ENCODE data around the gene EGFR.

The EGFR gene

DNA sequence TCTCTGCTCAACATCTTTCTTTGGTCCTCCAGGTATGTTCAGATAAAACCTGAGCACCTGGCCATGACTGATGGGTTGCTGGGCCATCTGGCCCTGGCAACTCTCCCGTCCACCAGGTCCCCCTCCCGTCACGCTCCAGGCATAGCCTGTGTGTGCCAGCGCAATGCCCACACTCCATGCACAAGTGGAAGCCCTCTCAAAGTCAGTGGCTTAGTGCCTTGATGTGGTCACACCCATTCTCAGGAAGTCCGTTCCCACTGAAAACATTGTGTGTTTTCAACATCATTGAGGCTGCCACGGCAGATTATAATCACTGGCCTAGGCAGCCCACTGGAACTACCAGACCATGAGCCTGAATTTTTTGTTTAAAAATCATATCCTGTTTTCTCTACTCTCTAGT is 175.7 kb downstream of the EGFR start:
- no peak for TF ChIP-seq CTCF (IDR thresholded peaks at IDR 0.05; ENCODE audit: control insufficient read depth, extremely low read depth, insufficient read depth)
- no peak for DNase-seq (ENCODE audit: low read depth)
- H3K4me3 ChIP-seq (ENCODE audit: low read depth, low read length), result no peak overlapping the region

- H3K4me3 ChIP-seq (ENCODE audit: low read depth, low read length), result no peak overlapping the region
- TF ChIP-seq CTCF (IDR thresholded peaks at IDR 0.05; ENCODE audit: control insufficient read depth, extremely low read depth, insufficient read depth), result no peak
- no peak for DNase-seq (ENCODE audit: low read depth)
Measured at GRCh38 chr7:55198634-55199392, 180.0 kb downstream of the EGFR start.

- TF ChIP-seq CTCF (IDR thresholded peaks at IDR 0.05; ENCODE audit: control insufficient read depth, extremely low read depth, insufficient read depth), result no peak
- H3K4me3 ChIP-seq (ENCODE audit: low read depth, low read length), result no peak overlapping the region
- no peak for DNase-seq (ENCODE audit: low read depth)
Measured at GRCh38 chr7:55199418-55199817, 180.6 kb downstream of the EGFR start.

GRCh38 chr7:55200441-55200840 is 181.6 kb downstream of the EGFR start:
- TF ChIP-seq CTCF (IDR thresholded peaks at IDR 0.05; ENCODE audit: control insufficient read depth, extremely low read depth, insufficient read depth), result no peak
- no peak overlapping the region for H3K4me3 ChIP-seq (ENCODE audit: low read depth, low read length)
- DNase-seq (ENCODE audit: low read depth), result no peak

- no peak for DNase-seq (ENCODE audit: low read depth)
- TF ChIP-seq CTCF (IDR thresholded peaks at IDR 0.05; ENCODE audit: control insufficient read depth, extremely low read depth, insufficient read depth), result no peak
- H3K4me3 ChIP-seq (ENCODE audit: low read depth, low read length), result no peak overlapping the region
Measured at GRCh38 chr7:55202150-55202913, 183.5 kb downstream of the EGFR start.

DNA sequence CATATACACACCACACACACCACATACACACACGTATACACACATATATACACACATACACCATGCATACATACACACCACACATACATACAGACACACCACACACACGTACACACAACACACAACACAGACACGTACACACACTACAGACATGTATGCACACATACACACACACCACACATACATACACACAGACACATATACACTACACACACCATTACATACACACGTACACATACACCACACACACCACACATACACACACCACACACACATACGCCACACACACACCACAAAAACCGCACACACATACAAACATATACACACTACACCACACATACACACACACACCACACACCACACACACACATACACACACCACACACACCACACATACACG is 184.5 kb downstream of the EGFR start:
- no peak overlapping the region for H3K4me3 ChIP-seq (ENCODE audit: low read depth, low read length)
- no peak for TF ChIP-seq CTCF (IDR thresholded peaks at IDR 0.05; ENCODE audit: control insufficient read depth, extremely low read depth, insufficient read depth)
- no peak for DNase-seq (ENCODE audit: low read depth)

Measured in LNCaP clone FGC (cell line).